ENCODE measurements around the gene BBLN. TPM values are rescaled to one million over a fixed set of nuclear protein-coding genes. Genes with fewer than 3 reads are reported as not detected.

BBLN gene
- total RNA-seq, 1 experiment from 2014 or later: 74.9 TPM

GRCh38 chr9:128208946-128209669 is 49.0 kb downstream of the BBLN start:
- H3K36me3 Mint-ChIP-seq (ENCODE audit: insufficient read depth in 1 of 3, low read depth in 3 of 3): peaks cover 3 to 8% (median 7%) of the 10 kb centered on the region in 3 experiments; a peak in 4 of 7 replicates
- Histone ChIP-seq H4K91ac (ENCODE audit: insufficient read length, low read depth, low read length) (no peak overlapping the region), H4K5ac (ENCODE audit: insufficient read length, low read depth, low read length) (no peak overlapping the region), H3K4ac (ENCODE audit: low read depth, low read length) (no peak overlapping the region), H2BK5ac (ENCODE audit: insufficient read length, low read length) (no peak overlapping the region), H3K9me3 (ENCODE audit: control insufficient read depth, low read depth, low read length) (no peaks in the 10 kb centered on the region), H3K27ac (ENCODE audit: insufficient read length, low read depth, low read length) (no peak overlapping the region), H3K14ac (ENCODE audit: insufficient read depth, low read length) (no peak overlapping the region), H3K18ac (ENCODE audit: insufficient read length, low read depth, low read length) (no peak overlapping the region), H2AFZ (ENCODE audit: low read length) (no peak overlapping the region), H2BK20ac (ENCODE audit: low read depth, low read length, poor library complexity, severe bottlenecking) (no peak overlapping the region), H4K20me1 (ENCODE audit: control insufficient read depth, insufficient read depth, insufficient read length) (no peaks in the 10 kb centered on the region), H4K8ac (replicated peaks; ENCODE audit: insufficient read length, low read depth, low read length) (no peak overlapping the region), H3T11ph (ENCODE audit: low read length) (no peak overlapping the region), H3K27me3 (ENCODE audit: insufficient read depth, low read length) (no peaks in the 10 kb centered on the region), H3K23me2 (ENCODE audit: insufficient read length, low read depth, low read length, poor library complexity, severe bottlenecking) (peaks cover 7% of the 10 kb centered on the region), H3K56ac (ENCODE audit: insufficient read length, low read depth, low read length) (no peak overlapping the region), H3K4me1 (ENCODE audit: insufficient read depth, low read length) (peaks cover 4% of the 10 kb centered on the region; the same call in 1 of the 2 replicates), H3K4me2 (ENCODE audit: insufficient read depth, insufficient read length, low read length) (no peak overlapping the region), H3K79me1 (ENCODE audit: insufficient read depth, low read depth, low read length, poor library complexity, severe bottlenecking) (no peaks in the 10 kb centered on the region), H3K9ac (ENCODE audit: extremely low read depth, insufficient read length, low read length) (no peak overlapping the region), H2BK12ac (ENCODE audit: insufficient read length, low read depth, low read length) (no peak overlapping the region), H2AK5ac (ENCODE audit: insufficient read length, low read length) (no peak overlapping the region), H2BK15ac (ENCODE audit: low read depth, low read length) (no peak overlapping the region), H3K23ac (ENCODE audit: insufficient read length, low read depth, low read length) (no peak overlapping the region), H2BK120ac (ENCODE audit: low read depth, low read length, poor library complexity, severe bottlenecking) (no peak overlapping the region), H3K79me2 (ENCODE audit: insufficient read depth, low read length) (no peaks in the 10 kb centered on the region)
- peaks cover 9 to 11% of the 10 kb centered on the region in 2 experiments for H3K4me1 Mint-ChIP-seq
- WGBS (ENCODE audit: extremely low coverage, insufficient read length, low lambda C conversion rate): no CpG with 5 or more reads among the region's 15 CpGs
- no peaks in the 10 kb centered on the region for H3K9me3 Mint-ChIP-seq
- TF ChIP-seq CTCF (conservative IDR thresholded peaks at IDR 0.05): no peak
- no peaks in the 10 kb centered on the region; the same call in 1 of the 2 replicates for H3K27me3 Mint-ChIP-seq (ENCODE audit: low read depth)
- no peak for DNase-seq
- H3K27ac Mint-ChIP-seq: no peak overlapping the region
- no peak overlapping the region for H3K4me3 Mint-ChIP-seq
